GM18870 (cell line): ENCODE measurements around the gene TMEM204.

Experiments used
- ATAC-seq: cut with Tn5 transposase; IDR thresholded peaks from one replicate; pipeline ENCODE4 v1.9.1; 2021; ENCODE audit warnings: moderate library complexity; ENCODE audit not compliant: unreplicated experiment

The TMEM204 gene

DNA sequence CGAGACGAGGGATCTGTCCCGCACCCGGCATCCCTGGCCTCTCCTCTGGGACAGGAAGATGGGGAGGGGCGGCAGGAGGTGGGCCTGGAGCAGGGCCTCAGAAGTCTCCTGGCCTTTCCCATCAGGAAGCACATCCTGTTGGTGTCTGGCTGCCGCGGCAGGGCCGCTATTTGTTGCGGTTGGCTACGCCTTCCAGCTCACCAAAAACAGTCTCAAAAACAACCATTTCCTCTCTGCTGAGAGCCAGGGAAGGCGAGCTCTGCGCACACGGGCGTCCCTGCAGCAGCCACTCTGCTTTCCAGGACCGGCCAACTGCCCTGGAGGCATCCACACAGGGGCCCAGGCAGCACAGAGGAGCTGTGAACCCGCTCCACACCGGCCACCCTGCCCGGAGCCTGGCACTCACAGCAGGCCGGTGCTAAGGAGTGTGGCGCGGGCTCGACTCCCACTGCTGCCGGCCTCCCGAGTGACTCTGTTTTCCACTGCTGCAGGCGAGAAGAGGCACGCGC lies at the start of gene TMEM204:
TMEM204 (plus strand) TSS at position 224 of the 509 bp plus-strand sequence. CDS start 610 bp downstream, outside the sequence.
- no peak for ATAC-seq

- ATAC-seq, result no peak
These were observed 47.5 kb upstream of the TMEM204 start for GRCh38 chr16:1485847-1486496.

- ATAC-seq, result no peak
These were observed 46.7 kb upstream of the TMEM204 start for GRCh38 chr16:1486551-1487390.

DNA sequence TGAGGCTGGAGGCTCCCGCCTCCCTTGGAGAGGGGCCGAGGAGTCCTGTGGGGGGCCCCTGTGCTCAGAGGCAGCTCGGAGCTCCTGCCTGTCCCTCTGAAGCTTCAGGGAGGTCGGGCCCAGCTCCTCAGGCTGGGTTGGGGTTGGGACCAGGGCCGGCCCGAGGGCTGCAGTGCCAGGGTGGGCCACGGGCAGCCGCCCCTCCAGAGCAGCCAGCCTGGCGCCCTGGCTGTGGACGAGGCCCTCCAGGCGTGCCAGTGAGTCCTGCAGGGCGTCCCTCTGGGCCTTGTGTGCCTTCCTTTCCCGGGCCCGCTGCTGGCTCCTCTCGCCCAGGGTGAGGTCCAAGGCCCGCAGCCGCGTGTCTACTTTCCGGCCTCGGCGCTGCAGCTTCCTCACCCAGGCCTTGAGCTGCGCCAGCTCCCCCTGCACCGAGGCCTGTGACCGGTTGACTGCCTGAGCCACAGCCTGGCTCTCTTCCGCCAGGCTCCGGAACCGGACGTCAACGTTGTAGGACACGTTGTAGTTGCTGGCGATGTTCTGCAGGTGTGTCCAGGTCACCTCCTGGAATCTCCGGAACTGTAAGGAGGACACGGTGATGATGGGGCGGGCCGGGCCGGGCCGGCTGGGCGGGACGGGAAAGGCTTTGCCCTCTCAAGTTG lies 45.9 kb upstream of the TMEM204 start:
- ATAC-seq, result no peak

DNA sequence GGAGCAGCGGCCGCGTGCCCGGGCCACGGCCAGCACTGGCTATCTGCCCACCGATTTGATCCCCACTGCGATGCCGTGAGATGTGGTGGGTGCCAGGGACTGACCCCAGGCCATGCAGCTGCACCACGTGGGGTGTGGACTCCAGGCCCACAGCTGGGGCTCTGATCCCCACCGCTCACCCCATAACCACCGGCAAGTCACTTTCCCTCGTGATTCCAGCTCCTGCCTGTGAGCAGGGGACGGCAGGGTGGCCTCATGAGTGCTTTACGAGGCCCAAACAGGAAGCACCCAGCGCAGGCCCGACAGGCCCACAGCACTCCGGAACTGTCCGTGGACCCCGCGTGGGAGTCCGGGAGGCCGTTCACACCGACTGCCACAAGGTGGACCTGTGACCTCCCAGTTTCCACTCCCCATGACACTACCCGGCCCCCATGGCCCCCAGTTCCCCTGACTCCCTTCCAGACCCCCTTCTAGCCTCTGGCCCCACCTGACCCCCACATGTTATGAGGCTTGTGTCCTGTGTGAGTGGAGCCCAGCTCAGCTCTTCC lies 45.3 kb upstream of the TMEM204 start:
- ATAC-seq, result no peak

DNA sequence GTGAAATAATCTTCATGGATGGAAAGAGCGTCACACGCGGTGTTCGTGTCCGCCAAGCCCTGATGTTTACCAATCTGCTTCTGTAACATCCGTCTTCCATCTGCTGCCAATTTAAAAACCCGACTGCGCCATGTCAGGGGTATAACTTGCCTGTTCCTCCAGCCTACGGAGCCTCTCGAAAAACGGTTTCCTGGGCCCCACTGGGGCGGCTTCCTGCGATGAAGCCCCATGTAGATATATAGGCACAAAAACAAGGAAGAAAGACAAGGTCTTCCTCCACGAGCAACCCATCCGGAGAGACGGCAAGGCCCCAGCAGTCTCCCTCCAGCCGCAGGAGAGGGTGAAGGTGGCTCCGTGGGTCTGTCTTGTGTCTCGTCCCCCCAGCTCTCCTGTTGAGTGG lies 44.8 kb upstream of the TMEM204 start, which contains the start of gene PTX4:
PTX4 (minus strand) TSS at position 326 of the 400 bp plus-strand sequence; CDS start at position 291, 35 bp downstream.
- no peak for ATAC-seq

DNA sequence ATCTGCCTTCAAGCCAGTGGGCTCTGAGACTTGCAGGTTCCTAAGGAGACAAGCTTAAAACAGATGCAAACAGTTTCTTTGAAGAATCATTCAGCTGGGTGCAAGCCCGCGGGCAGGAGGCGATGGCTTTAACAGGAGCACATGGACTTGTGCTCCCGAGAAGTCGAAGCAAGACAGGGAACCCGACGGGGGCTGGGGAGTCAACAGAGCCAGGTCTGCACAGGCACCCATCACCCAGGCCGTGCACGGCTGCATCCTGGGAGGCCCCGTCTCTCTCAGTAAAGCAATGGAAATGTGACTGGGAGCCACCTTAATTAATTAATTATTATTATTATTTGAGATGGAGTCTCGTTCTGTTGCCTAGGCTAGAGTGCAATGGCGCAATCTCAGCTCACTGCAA lies 44.4 kb upstream of the TMEM204 start:
- ATAC-seq, result no peak

- no peak for ATAC-seq
These were observed 42.1 kb upstream of the TMEM204 start for GRCh38 chr16:1491327-1491726.

DNA sequence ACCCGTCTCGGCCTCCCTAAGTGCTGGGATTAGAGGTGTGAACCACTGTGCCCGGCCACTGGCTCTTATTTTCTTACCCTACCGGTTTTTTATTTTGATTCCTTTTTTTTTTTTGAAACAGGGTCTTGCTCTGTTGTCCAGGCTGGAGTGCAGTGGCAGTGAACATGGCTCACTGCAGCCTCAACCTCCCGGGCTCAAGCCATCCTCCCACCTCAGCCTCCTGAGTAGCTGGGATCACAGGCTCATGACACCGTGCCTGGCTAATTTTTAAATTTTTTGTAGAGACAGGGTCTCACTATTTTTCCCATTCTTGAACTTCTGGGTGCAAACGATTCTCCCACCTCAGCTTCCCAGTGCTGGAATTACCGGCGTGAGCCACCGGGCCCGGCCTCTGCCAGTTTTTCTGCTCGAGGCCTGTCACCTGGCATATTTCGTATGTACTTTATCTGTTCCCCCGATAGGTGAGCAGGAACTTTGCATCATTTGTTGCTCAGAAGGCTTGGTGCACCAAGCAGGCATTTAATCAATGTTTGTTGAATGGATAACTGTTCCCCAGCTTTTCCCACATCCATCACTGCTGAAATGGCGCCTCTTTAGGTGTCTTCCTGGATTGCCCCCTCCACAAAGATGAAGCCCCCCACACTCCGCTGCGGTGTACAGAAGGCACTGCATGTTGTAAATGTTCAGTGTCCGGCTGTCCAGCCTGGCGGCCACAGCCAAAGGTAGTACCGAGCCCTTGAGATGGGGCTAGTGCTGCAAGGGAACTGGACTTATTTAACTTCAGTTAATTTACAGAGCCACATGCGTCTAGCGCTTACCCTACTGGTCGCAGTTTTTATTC lies 41.2 kb upstream of the TMEM204 start:
- no peak for ATAC-seq

- no peak for ATAC-seq
These were observed 40.3 kb upstream of the TMEM204 start, which contains the start of gene TELO2 for GRCh38 chr16:1492923-1493745. Gene TELO2 (plus strand): TSS chr16:1493360. CDS start chr16:1494282, 922 bp downstream.

DNA sequence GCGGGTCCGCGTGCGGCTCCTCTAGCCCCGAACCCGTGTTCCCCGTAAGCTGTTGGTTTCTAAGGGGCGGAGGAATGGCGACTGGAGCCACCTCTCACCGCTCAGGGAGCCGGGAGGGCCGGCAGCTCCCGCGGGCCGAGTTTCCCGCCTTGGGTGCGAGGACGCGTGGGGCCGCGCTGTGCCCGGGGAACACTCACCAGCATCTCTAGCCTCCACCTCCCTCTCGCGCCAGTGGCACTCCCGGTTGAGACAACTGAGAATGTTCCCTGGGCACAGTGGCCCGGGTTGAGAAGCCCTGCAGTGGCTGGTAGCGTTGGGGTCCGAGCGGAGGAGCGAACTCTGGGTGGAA lies 39.7 kb upstream of the TMEM204 start:
- no peak for ATAC-seq

DNA sequence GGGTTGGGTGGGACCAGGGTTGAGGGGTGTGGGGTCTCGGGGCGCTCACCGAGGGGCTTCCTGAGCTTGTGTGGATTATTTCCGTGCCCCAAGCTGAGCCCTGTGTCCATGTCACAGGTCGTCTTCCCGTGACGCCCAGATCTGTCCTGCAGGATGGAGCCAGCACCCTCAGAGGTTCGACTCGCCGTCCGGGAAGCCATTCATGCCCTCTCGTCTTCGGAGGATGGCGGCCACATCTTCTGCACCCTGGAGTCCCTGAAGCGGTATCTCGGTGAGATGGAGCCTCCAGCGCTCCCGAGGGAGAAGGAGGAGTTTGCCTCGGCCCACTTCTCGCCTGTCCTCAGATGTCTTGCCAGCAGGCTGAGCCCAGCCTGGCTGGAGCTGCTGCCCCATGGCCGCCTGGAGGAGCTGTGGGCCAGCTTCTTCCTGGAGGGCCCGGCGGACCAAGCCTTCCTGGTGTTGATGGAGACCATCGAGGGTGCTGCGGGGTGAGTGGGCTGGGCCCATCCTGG lies 39.3 kb upstream of the TMEM204 start:
- ATAC-seq, result no peak

- ATAC-seq, result no peak
These were observed 38.8 kb upstream of the TMEM204 start for GRCh38 chr16:1494711-1495110.

DNA sequence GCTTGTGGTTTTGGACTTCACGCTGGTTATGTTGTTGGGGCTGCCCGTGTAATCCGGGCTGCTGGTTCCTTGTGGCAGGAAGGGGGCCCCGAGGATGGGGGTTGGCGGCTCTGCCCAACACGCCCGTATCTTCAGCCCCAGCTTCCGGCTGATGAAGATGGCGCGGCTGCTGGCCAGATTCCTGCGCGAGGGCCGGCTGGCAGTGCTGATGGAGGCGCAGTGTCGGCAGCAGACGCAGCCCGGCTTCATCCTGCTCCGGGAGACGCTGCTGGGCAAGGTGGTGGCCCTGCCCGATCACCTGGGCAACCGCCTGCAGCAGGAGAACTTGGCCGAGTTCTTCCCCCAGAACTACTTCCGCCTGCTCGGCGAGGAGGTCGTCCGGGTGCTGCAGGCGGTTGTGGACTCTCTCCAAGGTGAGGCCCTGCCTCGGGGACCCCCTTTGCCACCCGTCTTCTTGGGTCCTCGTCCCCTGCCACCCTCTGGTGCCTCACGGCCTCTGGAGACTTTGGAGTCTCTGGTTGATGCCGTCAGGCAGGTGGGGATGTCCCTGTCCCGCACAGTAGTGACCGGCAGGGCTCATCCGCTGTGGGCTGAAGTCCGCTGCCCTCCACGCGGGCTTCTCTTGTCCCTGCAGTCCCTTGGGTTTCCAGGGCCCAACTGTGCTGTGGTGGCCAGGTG lies 38.1 kb upstream of the TMEM204 start:
- no peak for ATAC-seq

GRCh38 chr16:1495889-1496262 lies 37.6 kb upstream of the TMEM204 start:
- no peak for ATAC-seq

DNA sequence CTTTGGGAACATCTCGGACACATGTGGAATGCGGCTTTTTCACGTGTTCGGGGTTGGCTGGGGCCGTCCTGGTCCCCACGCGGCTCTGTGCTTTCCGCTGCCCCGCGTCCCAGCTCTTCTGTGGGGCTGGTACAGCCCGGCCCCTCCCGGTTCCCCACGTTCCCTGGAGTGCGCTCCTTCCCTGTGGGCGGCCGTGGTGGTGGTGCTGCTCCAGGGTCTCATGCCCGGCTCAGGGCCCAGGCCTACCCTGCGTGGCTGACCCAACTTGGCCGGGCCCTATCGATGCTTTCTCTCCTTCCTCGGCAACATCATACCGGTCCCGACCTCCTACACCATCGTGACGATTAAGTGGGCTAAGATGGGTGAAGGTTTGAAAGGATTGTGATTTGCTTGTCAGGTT lies 37.0 kb upstream of the TMEM204 start:
- ATAC-seq, result no peak

GRCh38 chr16:1497014-1497598 lies 36.4 kb upstream of the TMEM204 start:
- ATAC-seq, result no peak
